ENCODE results near the gene CCN5.

Gene CCN5

GRCh38 chr20:44730441-44730840 is 15.3 kb downstream of the CCN5 start:
- Histone ChIP-seq H3K9ac (ENCODE audit: low read depth, low read length) (no peak overlapping the region), H3K9me3 (ENCODE audit: control insufficient read depth, insufficient read depth, low read length) (no peaks in the 10 kb centered on the region), H3K4me1 (ENCODE audit: insufficient read depth, low read length) (peaks cover 38% of the 10 kb centered on the region), H3K36me3 (ENCODE audit: insufficient read depth, low read length) (no peaks in the 10 kb centered on the region)

- H3K9ac ChIP-seq (ENCODE audit: low read depth, low read length): no peak overlapping the region
- peaks cover 43% of the 10 kb centered on the region for H3K4me1 ChIP-seq (ENCODE audit: insufficient read depth, low read length)
- H3K9me3 ChIP-seq (ENCODE audit: control insufficient read depth, insufficient read depth, low read length): no peaks in the 10 kb centered on the region
- H3K36me3 ChIP-seq (ENCODE audit: insufficient read depth, low read length): no peaks in the 10 kb centered on the region
These were observed 16.5 kb downstream of the CCN5 start for GRCh38 chr20:44731657-44732056.

- Histone ChIP-seq H3K4me1 (ENCODE audit: insufficient read depth, low read length) (peaks cover 38% of the 10 kb centered on the region), H3K9ac (ENCODE audit: low read depth, low read length) (no peak overlapping the region), H3K9me3 (ENCODE audit: control insufficient read depth, insufficient read depth, low read length) (no peaks in the 10 kb centered on the region)
These were observed 17.2 kb downstream of the CCN5 start for GRCh38 chr20:44732327-44732726.

GRCh38 chr20:44733341-44734069 is 18.3 kb downstream of the CCN5 start:
- no peaks in the 10 kb centered on the region for H3K9me3 ChIP-seq (ENCODE audit: control insufficient read depth, insufficient read depth, low read length)
- H3K4me1 ChIP-seq (ENCODE audit: insufficient read depth, low read length): peaks cover 30% of the 10 kb centered on the region
- H3K9ac ChIP-seq (ENCODE audit: low read depth, low read length): no peak overlapping the region
- no peaks in the 10 kb centered on the region for H3K36me3 ChIP-seq (ENCODE audit: insufficient read depth, low read length)

More at GRCh38 chr20:44732327-44732726, 17.2 kb downstream of the CCN5 start:
- no peaks in the 10 kb centered on the region for H3K36me3 ChIP-seq (ENCODE audit: insufficient read depth, low read length)

GRCh38 chr20:44734938-44735337 is 19.8 kb downstream of the CCN5 start:
- Histone ChIP-seq H3K9ac (ENCODE audit: low read depth, low read length) (no peak overlapping the region), H3K4me1 (ENCODE audit: insufficient read depth, low read length) (peaks cover 19% of the 10 kb centered on the region; the same call in 1 of the 2 replicates), H3K36me3 (ENCODE audit: insufficient read depth, low read length) (no peaks in the 10 kb centered on the region), H3K9me3 (ENCODE audit: control insufficient read depth, insufficient read depth, low read length) (no peaks in the 10 kb centered on the region)

GRCh38 chr20:44735816-44736169 is 20.6 kb downstream of the CCN5 start:
- H3K9me3 ChIP-seq (ENCODE audit: control insufficient read depth, insufficient read depth, low read length): no peaks in the 10 kb centered on the region
- peaks cover 19% of the 10 kb centered on the region; the same call in 1 of the 2 replicates for H3K4me1 ChIP-seq (ENCODE audit: insufficient read depth, low read length)
- H3K9ac ChIP-seq (ENCODE audit: low read depth, low read length): no peak overlapping the region
- no peaks in the 10 kb centered on the region for H3K36me3 ChIP-seq (ENCODE audit: insufficient read depth, low read length)

- Histone ChIP-seq H3K36me3 (ENCODE audit: insufficient read depth, low read length) (no peaks in the 10 kb centered on the region), H3K4me1 (ENCODE audit: insufficient read depth, low read length) (peaks cover 19% of the 10 kb centered on the region; the same call in 1 of the 2 replicates), H3K9me3 (ENCODE audit: control insufficient read depth, insufficient read depth, low read length) (no peaks in the 10 kb centered on the region), H3K9ac (ENCODE audit: low read depth, low read length) (no peak overlapping the region)
These were observed 21.2 kb downstream of the CCN5 start for GRCh38 chr20:44736170-44737021.

- peaks cover 15% of the 10 kb centered on the region; the same call in 1 of the 2 replicates for H3K4me1 ChIP-seq (ENCODE audit: insufficient read depth, low read length)
- H3K9me3 ChIP-seq (ENCODE audit: control insufficient read depth, insufficient read depth, low read length): no peaks in the 10 kb centered on the region
- H3K9ac ChIP-seq (ENCODE audit: low read depth, low read length): no peak overlapping the region
- H3K36me3 ChIP-seq (ENCODE audit: insufficient read depth, low read length): no peaks in the 10 kb centered on the region
These were observed 21.9 kb downstream of the CCN5 start for GRCh38 chr20:44737116-44737515.

GRCh38 chr20:44738813-44739477 is 23.8 kb downstream of the CCN5 start:
- Histone ChIP-seq H3K9ac (ENCODE audit: low read depth, low read length) (no peak overlapping the region), H3K4me1 (ENCODE audit: insufficient read depth, low read length) (peaks cover 10% of the 10 kb centered on the region; the same call in 1 of the 2 replicates), H3K36me3 (ENCODE audit: insufficient read depth, low read length) (no peaks in the 10 kb centered on the region)

GRCh38 chr20:44739942-44740341 is 24.8 kb downstream of the CCN5 start:
- Histone ChIP-seq H3K36me3 (ENCODE audit: insufficient read depth, low read length) (no peaks in the 10 kb centered on the region), H3K4me1 (ENCODE audit: insufficient read depth, low read length) (peaks cover 10% of the 10 kb centered on the region; the same call in 1 of the 2 replicates), H3K9me3 (ENCODE audit: control insufficient read depth, insufficient read depth, low read length) (no peaks in the 10 kb centered on the region), H3K9ac (ENCODE audit: low read depth, low read length) (no peak overlapping the region)

More at GRCh38 chr20:44738813-44739477, 23.8 kb downstream of the CCN5 start:
- H3K9me3 ChIP-seq (ENCODE audit: control insufficient read depth, insufficient read depth, low read length): no peaks in the 10 kb centered on the region

- H3K36me3 ChIP-seq (ENCODE audit: insufficient read depth, low read length): no peaks in the 10 kb centered on the region
- H3K9ac ChIP-seq (ENCODE audit: low read depth, low read length): no peak overlapping the region
- H3K9me3 ChIP-seq (ENCODE audit: control insufficient read depth, insufficient read depth, low read length): no peaks in the 10 kb centered on the region
- 0 out of 2 replicates have a peak, but pooled peaks cover 7% of the 10 kb centered on the region for H3K4me1 ChIP-seq (ENCODE audit: insufficient read depth, low read length)
These were observed 27.3 kb downstream of the CCN5 start for GRCh38 chr20:44742304-44743079.

- no peaks in the 10 kb centered on the region for H3K36me3 ChIP-seq (ENCODE audit: insufficient read depth, low read length)
- no peaks in the 10 kb centered on the region for H3K9me3 ChIP-seq (ENCODE audit: control insufficient read depth, insufficient read depth, low read length)
- 0 out of 2 replicates have a peak, but pooled peaks cover 7% of the 10 kb centered on the region for H3K4me1 ChIP-seq (ENCODE audit: insufficient read depth, low read length)
- H3K9ac ChIP-seq (ENCODE audit: low read depth, low read length): no peak overlapping the region
These were observed 28.0 kb downstream of the CCN5 start for GRCh38 chr20:44743080-44743701.

- Histone ChIP-seq H3K4me1 (ENCODE audit: insufficient read depth, low read length) (0 out of 2 replicates have a peak, but pooled peaks cover 7% of the 10 kb centered on the region), H3K9ac (ENCODE audit: low read depth, low read length) (no peak overlapping the region), H3K9me3 (ENCODE audit: control insufficient read depth, insufficient read depth, low read length) (no peaks in the 10 kb centered on the region), H3K36me3 (ENCODE audit: insufficient read depth, low read length) (no peaks in the 10 kb centered on the region)
These were observed 28.9 kb downstream of the CCN5 start for GRCh38 chr20:44743916-44744655.
